Uterus (tissue), 2 donors: ENCODE results near the gene CEP120.

Source experiments
- POLR2A ChIP-seq, 2 donors: fragments of 450-650 bp; IDR thresholded peaks; one replicate each; pipeline ENCODE4 v1.6.1; 2016; ENCODE audit warnings: antibody characterized with exemption in 2 of 2, mild to moderate bottlenecking in 1 of 2, moderate library complexity in 1 of 2
- TF ChIP-seq, protein P1 (sequence below), 4 experiments: fragments of 200-600 bp in 2 of 4; fragments of 450-650 bp in 2 of 4; sonication (generic) in 2 of 4; IDR thresholded peaks; one replicate each; pipeline ENCODE4 v1.5.1; 2016 to 2019; ENCODE audit warnings: antibody characterized with exemption in 4 of 4, mild to moderate bottlenecking in 2 of 4, moderate library complexity in 1 of 4

GRCh38 chr5:123365156-123365555 is 58.0 kb downstream of the CEP120 start:
- TF ChIP-seq, protein P1, sequence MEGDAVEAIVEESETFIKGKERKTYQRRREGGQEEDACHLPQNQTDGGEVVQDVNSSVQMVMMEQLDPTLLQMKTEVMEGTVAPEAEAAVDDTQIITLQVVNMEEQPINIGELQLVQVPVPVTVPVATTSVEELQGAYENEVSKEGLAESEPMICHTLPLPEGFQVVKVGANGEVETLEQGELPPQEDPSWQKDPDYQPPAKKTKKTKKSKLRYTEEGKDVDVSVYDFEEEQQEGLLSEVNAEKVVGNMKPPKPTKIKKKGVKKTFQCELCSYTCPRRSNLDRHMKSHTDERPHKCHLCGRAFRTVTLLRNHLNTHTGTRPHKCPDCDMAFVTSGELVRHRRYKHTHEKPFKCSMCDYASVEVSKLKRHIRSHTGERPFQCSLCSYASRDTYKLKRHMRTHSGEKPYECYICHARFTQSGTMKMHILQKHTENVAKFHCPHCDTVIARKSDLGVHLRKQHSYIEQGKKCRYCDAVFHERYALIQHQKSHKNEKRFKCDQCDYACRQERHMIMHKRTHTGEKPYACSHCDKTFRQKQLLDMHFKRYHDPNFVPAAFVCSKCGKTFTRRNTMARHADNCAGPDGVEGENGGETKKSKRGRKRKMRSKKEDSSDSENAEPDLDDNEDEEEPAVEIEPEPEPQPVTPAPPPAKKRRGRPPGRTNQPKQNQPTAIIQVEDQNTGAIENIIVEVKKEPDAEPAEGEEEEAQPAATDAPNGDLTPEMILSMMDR (IDR thresholded peaks at IDR 0.05) = no peak
- no peak for TF ChIP-seq POLR2A (IDR thresholded peaks at IDR 0.05)
